ENCODE results near the gene CNBP. TPM values are rescaled to one million over a fixed set of nuclear protein-coding genes. Genes with fewer than 3 reads are reported as not detected.

Gene CNBP
- total RNA-seq, 1 experiment from 2014 or later: 379 TPM

Other genes starting within 250 kb of the CNBP start
- gene CFAP92, start 189.8 kb downstream of the CNBP start, total RNA-seq (2014; rRNA removed; shearing (Covaris generic)): not detected in 2 replicates
- not detected in 2 replicates for gene EFCC1, start 182.6 kb downstream of the CNBP start, total RNA-seq (2014; rRNA removed; shearing (Covaris generic))
- not detected in 2 replicates for gene GP9, start 123.1 kb downstream of the CNBP start, total RNA-seq (2014; rRNA removed; shearing (Covaris generic))
- 13.0 and 17.5 TPM in 2 replicates for gene RAB43, start 62.1 kb downstream of the CNBP start, total RNA-seq (2014; rRNA removed; shearing (Covaris generic))
- gene ISY1, start 22.8 kb downstream of the CNBP start, total RNA-seq (2014; rRNA removed; shearing (Covaris generic)): 30.3 and 64.2 TPM in 2 replicates
- gene COPG1, start 65.7 kb upstream of the CNBP start, total RNA-seq (2014; rRNA removed; shearing (Covaris generic)): 36.4 and 68.0 TPM in 2 replicates
- gene HMCES, start 95.0 kb upstream of the CNBP start, total RNA-seq (2014; rRNA removed; shearing (Covaris generic)): 33.0 and 40.6 TPM in 2 replicates
- not detected in 2 replicates for gene EFCAB12, start 244.7 kb upstream of the CNBP start, total RNA-seq (2014; rRNA removed; shearing (Covaris generic))

Data from G401 (cell line).